GM13976 (cell line): ENCODE data around the gene KLF13.

Source experiments
- DNase-seq: peaks from one replicate; pipeline ENCODE4 v3.0.0; 2012; ENCODE audit warnings: low spot score
- in situ Hi-C: fragments of 300-500 bp; cut with MboI; formaldehyde crosslinking; loops from one replicate; pipeline ENCODE4 v1.12.0; 2022; ENCODE audit warnings: low sequenced_read_pairs, mixed read lengths, inconsistent platforms; ENCODE audit not compliant: unreplicated experiment
- TF ChIP-seq, protein P1 (sequence below): IDR thresholded peaks from 2 replicates; pipeline ENCODE4 v1.5.1; 2012; ENCODE audit warnings: borderline replicate concordance, mild to moderate bottlenecking; ENCODE audit not compliant: insufficient read depth; ENCODE audit errors: extremely low read depth, missing control alignments, control extremely low read depth

Gene KLF13

DNA sequence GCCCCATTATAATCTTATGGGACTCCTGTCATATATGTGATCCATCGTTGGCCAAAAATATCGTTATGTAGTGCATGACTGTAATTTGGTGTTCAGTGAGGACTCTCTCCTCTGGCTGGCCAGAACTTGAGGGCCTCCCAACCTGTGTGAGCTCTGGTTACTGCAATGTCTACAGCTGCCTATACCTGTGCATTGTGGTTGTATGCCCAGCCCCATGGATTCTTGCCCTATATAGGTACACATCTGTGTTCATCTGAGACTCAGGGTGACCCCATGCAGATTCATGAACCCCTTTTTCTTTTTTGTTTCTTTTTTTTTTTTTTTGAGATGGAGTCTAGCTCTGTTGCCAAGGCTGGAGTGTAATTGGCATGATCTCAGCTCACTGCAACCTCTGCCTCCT lies 32.6 kb upstream of the KLF13 start:
- in situ Hi-C loops, result no loop called here
- TF ChIP-seq, protein P1, sequence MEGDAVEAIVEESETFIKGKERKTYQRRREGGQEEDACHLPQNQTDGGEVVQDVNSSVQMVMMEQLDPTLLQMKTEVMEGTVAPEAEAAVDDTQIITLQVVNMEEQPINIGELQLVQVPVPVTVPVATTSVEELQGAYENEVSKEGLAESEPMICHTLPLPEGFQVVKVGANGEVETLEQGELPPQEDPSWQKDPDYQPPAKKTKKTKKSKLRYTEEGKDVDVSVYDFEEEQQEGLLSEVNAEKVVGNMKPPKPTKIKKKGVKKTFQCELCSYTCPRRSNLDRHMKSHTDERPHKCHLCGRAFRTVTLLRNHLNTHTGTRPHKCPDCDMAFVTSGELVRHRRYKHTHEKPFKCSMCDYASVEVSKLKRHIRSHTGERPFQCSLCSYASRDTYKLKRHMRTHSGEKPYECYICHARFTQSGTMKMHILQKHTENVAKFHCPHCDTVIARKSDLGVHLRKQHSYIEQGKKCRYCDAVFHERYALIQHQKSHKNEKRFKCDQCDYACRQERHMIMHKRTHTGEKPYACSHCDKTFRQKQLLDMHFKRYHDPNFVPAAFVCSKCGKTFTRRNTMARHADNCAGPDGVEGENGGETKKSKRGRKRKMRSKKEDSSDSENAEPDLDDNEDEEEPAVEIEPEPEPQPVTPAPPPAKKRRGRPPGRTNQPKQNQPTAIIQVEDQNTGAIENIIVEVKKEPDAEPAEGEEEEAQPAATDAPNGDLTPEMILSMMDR, result no peak
- no peak for DNase-seq

DNA sequence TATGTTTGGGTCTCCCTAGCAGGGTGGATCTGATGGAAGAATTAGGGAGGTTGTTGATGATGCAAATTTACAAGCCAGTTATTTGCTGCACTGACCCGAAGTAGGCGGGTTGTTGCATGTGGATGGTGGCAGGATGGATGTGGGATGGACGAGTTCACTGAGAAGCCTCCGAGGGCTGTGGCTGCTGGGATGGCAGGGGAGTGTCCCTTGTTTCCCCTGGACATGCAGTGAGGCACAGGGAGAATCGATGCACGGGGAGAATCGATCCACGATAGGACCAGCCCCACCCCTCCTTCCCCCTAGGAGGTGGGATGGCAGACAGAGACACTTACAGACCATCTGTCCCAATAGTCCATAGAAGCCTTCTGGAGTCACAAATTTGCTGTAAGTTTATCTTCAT lies 31.0 kb upstream of the KLF13 start:
- TF ChIP-seq, protein P1, result no peak
- DNase-seq, result no peak
- in situ Hi-C loops, result no loop called here

DNA sequence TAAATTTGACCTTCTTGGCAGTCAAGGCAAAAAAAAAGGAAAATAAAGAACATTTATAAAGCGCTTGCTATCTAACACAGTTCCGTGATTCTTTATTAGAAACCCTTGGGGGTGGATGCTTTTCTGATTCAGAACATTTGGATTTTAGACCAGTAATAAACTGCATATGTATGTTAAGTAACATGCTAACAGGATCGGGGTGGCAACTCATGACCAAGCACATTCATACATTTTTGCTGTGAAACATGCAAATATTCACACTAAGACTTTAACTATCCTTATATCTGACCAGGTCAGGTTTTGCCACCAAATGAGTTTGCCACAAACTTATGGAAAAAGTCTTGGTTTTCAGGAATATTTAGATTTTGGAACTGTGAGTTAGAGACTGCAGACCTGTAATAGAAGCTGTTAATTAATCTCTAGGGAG lies 30.4 kb upstream of the KLF13 start:
- TF ChIP-seq, protein P1, result no peak
- in situ Hi-C loops, result no loop called here
- DNase-seq, result no peak

DNA sequence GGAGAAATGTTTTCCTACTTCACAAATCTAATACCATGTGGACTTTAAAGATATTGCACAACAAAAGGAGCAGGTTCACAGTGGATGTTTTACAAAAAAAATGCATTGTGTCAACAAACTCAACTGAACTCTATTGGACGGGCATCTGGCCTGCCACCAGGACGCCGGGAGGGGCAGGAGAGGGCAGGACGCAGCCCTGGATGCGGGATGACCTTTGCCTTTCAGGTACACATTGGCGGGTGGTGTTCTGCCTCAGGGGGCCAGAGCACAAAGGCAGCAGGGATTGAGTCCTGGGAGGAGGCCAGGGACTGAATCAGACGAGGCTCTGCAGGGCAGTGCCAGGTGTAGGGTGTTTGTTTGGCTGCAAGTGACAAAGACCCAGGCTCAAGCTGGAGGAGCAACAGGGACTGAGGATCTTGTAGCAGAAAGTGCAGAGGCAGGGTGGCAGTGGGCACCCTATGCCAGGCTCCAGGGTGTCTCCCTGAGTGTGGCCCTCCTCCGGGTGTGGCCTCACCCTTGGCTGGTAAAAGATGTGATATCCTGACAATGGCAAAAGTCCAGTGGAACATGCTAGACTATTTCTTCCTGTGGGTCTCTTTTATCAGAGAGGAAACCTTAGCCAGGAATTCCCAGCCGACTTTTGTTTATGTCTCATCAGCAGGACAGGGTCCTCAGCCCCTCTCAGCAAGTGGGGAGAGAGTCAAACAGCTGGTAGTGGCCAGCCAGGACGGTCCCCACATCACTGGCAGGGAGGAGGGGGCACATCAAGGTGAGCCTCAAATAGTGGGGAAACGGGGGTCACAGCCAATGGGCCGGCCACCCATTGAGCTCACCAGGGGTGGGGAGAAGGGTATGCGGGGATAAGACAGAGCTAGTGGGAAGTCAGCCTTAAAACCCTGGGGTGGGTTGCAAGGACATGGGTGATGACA lies 29.7 kb upstream of the KLF13 start:
- in situ Hi-C loops, result no loop called here
- DNase-seq, result no peak
- TF ChIP-seq, protein P1, result no peak

DNA sequence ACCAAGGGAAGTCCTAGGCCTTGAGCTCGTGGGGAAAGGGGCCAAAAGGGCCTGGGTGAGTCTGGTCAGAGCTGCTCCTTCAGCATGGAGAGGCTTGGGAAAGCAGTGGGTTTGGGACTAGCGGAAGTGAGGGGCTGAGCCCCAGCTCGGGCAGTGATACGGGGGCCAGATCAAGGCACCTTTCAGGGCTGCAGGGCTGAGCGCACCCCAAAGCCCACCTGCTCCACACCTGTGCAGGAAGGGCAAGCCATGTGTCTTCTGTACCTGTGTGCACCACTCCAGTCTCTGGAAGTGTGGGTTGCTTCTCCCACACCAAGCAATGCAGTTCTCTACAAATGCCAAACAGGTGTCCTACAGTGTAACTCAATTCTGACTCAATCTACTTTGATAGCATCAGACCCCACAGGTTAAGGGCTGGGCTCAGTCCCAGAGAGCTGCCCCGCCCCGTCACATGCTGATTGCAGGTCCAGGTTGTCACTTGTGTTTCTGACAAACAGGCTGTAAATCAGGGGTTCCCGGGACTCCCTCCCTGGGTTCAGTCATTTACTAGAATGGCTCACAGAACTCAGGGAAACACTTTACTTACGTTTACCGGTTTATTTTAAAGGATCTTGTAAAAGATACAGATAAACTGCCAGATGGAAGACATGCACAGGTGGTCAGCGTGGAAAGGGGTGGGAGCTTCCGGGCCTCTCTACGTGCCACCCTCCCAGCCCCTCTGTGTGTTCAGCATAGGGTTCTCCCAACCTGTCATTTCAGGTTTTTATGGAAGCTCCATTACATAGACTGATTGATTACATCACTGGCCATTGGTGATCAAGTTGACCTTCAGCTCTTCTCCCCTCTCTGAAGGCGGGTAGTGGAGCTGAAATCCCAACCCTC lies 28.8 kb upstream of the KLF13 start:
- no peak for DNase-seq
- in situ Hi-C loops, result no loop called here
- TF ChIP-seq, protein P1, result no peak

DNA sequence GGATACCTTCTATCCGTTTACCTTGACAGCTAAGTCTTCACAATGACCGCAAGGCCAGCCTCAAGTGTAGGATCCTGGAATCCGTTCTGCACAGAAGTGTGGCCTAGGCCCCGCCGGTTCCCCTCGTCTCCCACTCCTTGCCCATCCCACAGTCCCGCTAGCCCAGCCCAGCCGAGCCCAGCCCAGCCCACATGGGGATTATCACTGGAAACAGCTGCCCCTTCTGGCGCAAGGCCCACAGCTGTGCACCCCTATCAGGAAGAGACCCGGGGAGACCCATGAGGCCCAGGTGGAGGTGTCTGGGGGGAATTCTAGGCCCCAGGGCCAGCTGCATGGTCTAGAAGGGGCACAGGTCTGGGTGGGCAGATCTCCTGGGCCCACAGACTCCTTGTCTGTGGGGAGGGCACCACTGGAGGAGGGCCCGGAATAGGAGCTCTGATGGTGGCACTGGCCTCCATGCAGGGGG lies 27.9 kb upstream of the KLF13 start:
- TF ChIP-seq, protein P1, result no peak
- in situ Hi-C loops, result no loop called here
- DNase-seq, result no peak
